GM21381 (cell line): ENCODE data around the gene MUC22.
"Not testable (repeated sequence)": the region's sequence is repeated elsewhere in the genome, so short reads cannot be mapped to it uniquely, and the experiment has no call there.

ENCODE experiments used
- ATAC-seq: cut with Tn5 transposase; IDR thresholded peaks from one replicate; pipeline ENCODE4 v1.9.1; 2021; ENCODE audit warnings: mild to moderate bottlenecking, moderate library complexity; ENCODE audit not compliant: unreplicated experiment

The MUC22 gene

GRCh38 chr6:31037169-31037568 is 26.9 kb downstream of the MUC22 start:
- no peak for ATAC-seq

- ATAC-seq = no peak
Observed at GRCh38 chr6:31037682-31038081, 27.4 kb downstream of the MUC22 start.

- ATAC-seq = no peak
Observed at GRCh38 chr6:31038559-31038958, 28.3 kb downstream of the MUC22 start.

- no peak for ATAC-seq
Observed at GRCh38 chr6:31040801-31041200, 30.5 kb downstream of the MUC22 start.

GRCh38 chr6:31041372-31041974 is 31.2 kb downstream of the MUC22 start:
- no peak for ATAC-seq

- ATAC-seq = no peak
Observed at GRCh38 chr6:31042806-31043205, 32.5 kb downstream of the MUC22 start.

- no peak for ATAC-seq
Observed at GRCh38 chr6:31048099-31048498, 37.8 kb downstream of the MUC22 start.

- no peak for ATAC-seq
Observed at GRCh38 chr6:31049518-31049917, 39.2 kb downstream of the MUC22 start.

- not testable (repeated sequence) for ATAC-seq
Observed at GRCh38 chr6:31053187-31053586, 42.9 kb downstream of the MUC22 start.

- ATAC-seq = no peak
Observed at GRCh38 chr6:31053873-31054272, 43.6 kb downstream of the MUC22 start.

- no peak for ATAC-seq
Observed at GRCh38 chr6:31055441-31055840, 45.2 kb downstream of the MUC22 start.

GRCh38 chr6:31057426-31058003 is 47.2 kb downstream of the MUC22 start:
- no peak for ATAC-seq

GRCh38 chr6:31058128-31058894 is 48.0 kb downstream of the MUC22 start:
- no peak for ATAC-seq

- no peak for ATAC-seq
Observed at GRCh38 chr6:31060145-31060544, 49.9 kb downstream of the MUC22 start.

GRCh38 chr6:31063906-31064435 is 53.7 kb downstream of the MUC22 start:
- ATAC-seq = no peak

GRCh38 chr6:31065556-31065955 is 55.3 kb downstream of the MUC22 start:
- ATAC-seq = no peak

- ATAC-seq = not testable (repeated sequence)
Observed at GRCh38 chr6:31067028-31067427, 56.8 kb downstream of the MUC22 start.

- not testable (repeated sequence) for ATAC-seq
Observed at GRCh38 chr6:31067891-31068668, 57.8 kb downstream of the MUC22 start.

- ATAC-seq = no peak
Observed at GRCh38 chr6:31068669-31069340, 58.5 kb downstream of the MUC22 start.

GRCh38 chr6:31070711-31071197 is 60.5 kb downstream of the MUC22 start:
- ATAC-seq = no peak
